ENCODE data around the gene GPATCH2L.

Gene GPATCH2L

GRCh38 chr14:76196980-76197695, 45.4 kb downstream of the GPATCH2L start:
- H3K27ac ChIP-seq, result no peak overlapping the region

GRCh38 chr14:76201162-76201561, 49.4 kb downstream of the GPATCH2L start:
- no peak overlapping the region for H3K27ac ChIP-seq
- no peak for TF ChIP-seq ZFX (IDR thresholded peaks at IDR 0.05; ENCODE audit: borderline replicate concordance)

More at GRCh38 chr14:76196980-76197695, 45.4 kb downstream of the GPATCH2L start:
- no peak for TF ChIP-seq CTCF (IDR thresholded peaks at IDR 0.05)
- no peak for TF ChIP-seq ZFX (IDR thresholded peaks at IDR 0.05; ENCODE audit: borderline replicate concordance)

GRCh38 chr14:76203086-76204001, 51.6 kb downstream of the GPATCH2L start:
- H3K27ac ChIP-seq, result no peak overlapping the region
- TF ChIP-seq CTCF (IDR thresholded peaks at IDR 0.05) (no peak), ZFX (IDR thresholded peaks at IDR 0.05; ENCODE audit: borderline replicate concordance) (no peak)

GRCh38 chr14:76204461-76205230, 52.9 kb downstream of the GPATCH2L start:
- H3K27ac ChIP-seq, result no peak overlapping the region
- TF ChIP-seq CTCF (IDR thresholded peaks at IDR 0.05) (no peak), ZFX (IDR thresholded peaks at IDR 0.05; ENCODE audit: borderline replicate concordance) (no peak)

GRCh38 chr14:76205708-76206107, 54.0 kb downstream of the GPATCH2L start:
- no peak overlapping the region for H3K27ac ChIP-seq
- TF ChIP-seq CTCF (IDR thresholded peaks at IDR 0.05) (no peak), ZFX (IDR thresholded peaks at IDR 0.05; ENCODE audit: borderline replicate concordance) (no peak)

- H3K27ac ChIP-seq, result no peak overlapping the region
- TF ChIP-seq ZFX (IDR thresholded peaks at IDR 0.05; ENCODE audit: borderline replicate concordance) (no peak), CTCF (IDR thresholded peaks at IDR 0.05) (no peak)
These were observed 56.6 kb downstream of the GPATCH2L start for GRCh38 chr14:76208340-76208739.

GRCh38 chr14:76212242-76212641, 60.5 kb downstream of the GPATCH2L start:
- TF ChIP-seq ZFX (IDR thresholded peaks at IDR 0.05; ENCODE audit: borderline replicate concordance), result no peak
- no peak for TF ChIP-seq CTCF (IDR thresholded peaks at IDR 0.05)

More at GRCh38 chr14:76212242-76212641, 60.5 kb downstream of the GPATCH2L start:
- no peak overlapping the region for H3K27ac ChIP-seq
